NCI-H748 (cell line): ENCODE results near the gene EPHA5.

ENCODE experiments used
- DNase-seq: peaks from one replicate; lab custom pipeline; 2025; ENCODE audit not compliant: unreplicated experiment; lab: John Stamatoyannopoulos, UW

Gene EPHA5

GRCh38 chr4:65635051-65635821 is 35.1 kb downstream of the EPHA5 start:
- no peak for DNase-seq

DNA sequence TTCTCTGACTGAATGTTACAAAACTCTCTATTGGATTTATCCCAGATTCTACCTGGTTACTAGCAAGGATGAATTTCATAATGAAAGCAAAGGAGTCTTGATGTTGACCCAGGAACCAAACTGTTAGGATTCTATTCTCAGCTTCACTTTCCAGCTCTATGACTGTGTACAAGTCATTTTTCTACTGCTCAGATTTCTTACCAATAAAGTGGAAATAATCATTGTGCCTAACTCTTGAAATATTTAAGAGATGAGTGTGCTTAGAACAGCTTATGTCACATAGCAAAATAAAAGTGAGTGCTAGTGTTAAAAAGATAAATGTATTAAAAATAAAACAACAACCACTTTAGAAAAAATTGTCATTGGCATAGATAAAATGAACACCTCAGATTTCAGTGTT is 45.6 kb downstream of the EPHA5 start:
- no peak for DNase-seq

GRCh38 chr4:65623506-65623905 is 46.8 kb downstream of the EPHA5 start:
- no peak for DNase-seq

- DNase-seq: no peak
Measured at GRCh38 chr4:65617416-65617815, 52.9 kb downstream of the EPHA5 start.

GRCh38 chr4:65604515-65604914 is 65.8 kb downstream of the EPHA5 start:
- DNase-seq: no peak

- DNase-seq: no peak
Measured at GRCh38 chr4:65600656-65601055, 69.6 kb downstream of the EPHA5 start.

DNA sequence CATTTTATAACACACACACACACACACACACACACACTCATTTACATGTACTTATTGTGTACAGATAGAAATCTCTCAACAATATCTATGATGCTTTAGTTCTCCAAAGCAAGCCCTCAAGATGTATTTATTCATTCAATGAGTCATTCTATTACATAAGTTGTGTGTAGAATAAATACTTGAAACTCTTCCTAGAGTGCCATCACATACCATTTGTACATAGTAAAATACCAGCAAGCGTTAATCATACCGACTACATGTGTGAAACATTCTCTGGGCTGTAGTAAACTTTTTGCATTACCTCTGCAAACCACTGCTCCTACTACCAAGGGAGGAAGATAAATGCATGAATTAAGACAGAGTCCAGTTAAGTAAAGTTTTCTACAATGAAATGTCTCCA is 70.9 kb downstream of the EPHA5 start:
- DNase-seq: no peak

DNA sequence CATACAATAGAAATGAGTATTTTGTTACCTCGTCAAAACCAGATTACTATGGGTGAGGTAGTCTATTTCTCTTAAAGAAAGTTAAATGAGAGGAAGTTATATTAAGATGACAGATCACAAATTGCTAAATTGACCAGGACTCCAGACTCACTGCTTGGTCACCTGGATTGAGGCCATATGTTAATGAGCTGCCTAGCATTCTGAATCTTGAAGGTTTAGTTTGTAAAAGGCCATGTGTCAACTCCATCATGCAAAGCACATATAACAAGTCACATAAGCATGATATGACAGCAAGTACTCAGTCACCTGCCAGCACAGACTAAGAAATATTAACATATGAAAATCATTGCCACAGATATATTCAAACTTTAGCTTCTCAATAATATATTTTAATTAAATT is 72.6 kb downstream of the EPHA5 start:
- no peak for DNase-seq

DNA sequence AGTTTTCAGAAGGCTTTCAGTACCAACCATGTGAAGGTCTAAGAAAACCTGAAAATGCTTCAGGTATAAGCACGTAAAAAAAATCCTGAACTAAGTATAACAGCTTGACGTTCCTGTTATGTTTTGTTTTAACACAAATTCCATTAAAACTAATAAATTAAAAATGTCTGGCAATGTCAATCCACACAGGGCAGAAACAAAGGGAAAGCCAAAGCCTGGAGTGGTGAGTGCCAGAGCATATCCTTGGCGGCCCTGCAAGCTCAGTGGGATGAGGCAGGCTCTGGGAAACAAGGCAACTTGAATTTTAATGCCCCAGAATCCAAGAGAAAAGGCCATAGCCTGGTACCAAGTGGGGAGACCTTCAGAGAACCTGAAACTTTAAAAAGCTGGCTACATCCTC is 78.2 kb downstream of the EPHA5 start:
- no peak for DNase-seq

DNA sequence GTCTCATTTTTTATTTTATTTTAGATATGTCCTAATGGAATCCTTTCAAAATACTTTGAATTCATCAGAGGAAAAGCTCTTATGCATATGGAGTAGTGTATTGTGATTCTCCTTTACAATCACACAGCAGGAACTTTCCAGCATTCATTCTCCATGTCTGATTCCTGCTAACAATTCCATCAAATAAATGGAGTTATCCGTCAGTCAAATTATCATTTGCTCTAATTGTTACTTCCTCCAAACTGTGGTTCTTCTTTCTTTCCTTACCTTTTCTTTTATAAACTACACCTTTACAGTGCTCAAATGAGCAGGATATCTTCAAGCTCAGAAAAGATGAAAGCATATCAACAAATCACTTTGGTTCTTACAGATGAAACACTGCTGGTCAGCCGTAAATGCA is 80.4 kb downstream of the EPHA5 start:
- DNase-seq: no peak

GRCh38 chr4:65589331-65589730 is 81.0 kb downstream of the EPHA5 start:
- DNase-seq: no peak

DNA sequence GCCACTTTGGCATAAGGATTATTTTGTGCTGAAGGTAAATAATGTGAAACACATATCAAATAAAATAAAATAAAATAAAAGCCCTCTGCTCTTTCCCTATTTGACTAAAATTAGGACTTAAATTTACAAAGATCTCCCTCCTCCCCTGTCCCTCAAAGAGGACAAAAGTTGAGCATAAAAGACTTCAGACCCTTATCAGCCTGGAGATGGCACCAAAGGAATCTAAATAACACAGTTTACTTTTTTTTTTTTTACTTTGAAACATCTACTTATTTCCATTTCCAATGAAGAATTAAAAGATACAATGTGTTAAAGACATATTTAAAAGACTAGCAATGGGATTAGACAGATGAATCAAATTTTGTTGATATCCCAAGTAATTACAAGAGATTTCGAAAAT is 89.7 kb downstream of the EPHA5 start:
- no peak for DNase-seq

DNA sequence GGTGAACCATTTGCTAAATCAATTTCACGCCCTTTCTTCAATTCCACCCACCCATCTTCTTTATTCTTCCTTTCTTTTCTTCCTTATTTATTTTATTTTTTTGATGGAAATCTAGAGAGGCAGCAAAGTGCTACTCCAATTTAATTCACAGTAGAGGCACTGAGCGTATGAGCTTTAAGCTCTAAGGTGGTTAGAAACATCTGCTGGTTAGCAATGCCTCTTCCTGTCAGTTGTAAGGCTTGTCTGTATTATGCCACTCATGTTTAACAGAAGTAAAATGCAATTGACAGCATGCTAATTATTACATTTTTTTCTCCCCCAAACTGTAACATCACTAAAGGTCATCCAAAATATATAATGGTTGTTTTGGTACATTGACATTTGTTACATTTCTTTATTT is 103.8 kb downstream of the EPHA5 start:
- no peak for DNase-seq

GRCh38 chr4:65561164-65561563 is 109.1 kb downstream of the EPHA5 start:
- no peak for DNase-seq

DNA sequence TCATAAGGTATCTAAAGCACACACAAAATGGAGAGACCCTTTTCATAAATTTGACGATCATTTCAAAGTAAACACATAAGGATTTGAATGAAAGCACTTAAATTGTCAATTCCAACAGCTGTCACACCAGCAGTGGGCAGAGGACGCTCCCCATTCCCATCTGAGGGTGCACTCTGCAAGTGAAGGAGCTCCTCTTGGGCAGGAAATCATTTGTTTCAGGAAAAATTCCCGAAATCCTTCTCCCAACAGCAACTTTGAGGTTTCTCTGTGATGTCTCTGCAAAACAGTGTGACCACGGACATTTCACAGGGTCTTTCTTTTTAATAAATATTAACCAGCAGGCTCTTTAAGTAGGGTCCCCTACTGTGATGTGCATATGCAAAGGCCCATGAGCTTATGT is 111.0 kb downstream of the EPHA5 start:
- DNase-seq: no peak

GRCh38 chr4:65552057-65552456 is 118.2 kb downstream of the EPHA5 start:
- no peak for DNase-seq

- no peak for DNase-seq
Measured at GRCh38 chr4:65550500-65550899, 119.8 kb downstream of the EPHA5 start.

DNA sequence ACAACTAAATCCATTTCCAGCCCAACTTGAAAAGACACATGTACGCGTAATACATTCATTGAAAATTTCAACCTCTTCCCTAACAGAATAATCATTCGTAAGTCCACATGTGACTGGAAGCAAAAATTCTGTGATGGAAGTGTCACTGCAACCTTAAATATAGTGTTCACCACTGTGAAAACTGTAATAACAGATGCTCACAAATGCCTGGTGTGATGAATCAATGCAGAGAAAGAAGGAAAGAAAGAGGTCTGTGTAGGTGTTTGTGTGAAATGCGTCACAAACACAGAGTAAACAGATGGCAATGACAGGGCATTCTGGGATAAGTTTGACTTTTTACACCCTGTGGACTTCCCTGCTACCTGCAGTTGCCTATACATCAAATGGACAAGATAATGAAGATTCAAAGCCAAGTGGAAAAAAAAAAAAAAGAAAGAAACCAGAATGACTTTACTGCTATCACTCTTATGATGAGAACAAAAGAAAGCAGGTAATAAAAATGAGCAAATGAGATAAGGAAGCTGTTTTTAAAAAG is 123.3 kb downstream of the EPHA5 start:
- no peak for DNase-seq

GRCh38 chr4:65538571-65538970 is 131.7 kb downstream of the EPHA5 start:
- no peak for DNase-seq

DNA sequence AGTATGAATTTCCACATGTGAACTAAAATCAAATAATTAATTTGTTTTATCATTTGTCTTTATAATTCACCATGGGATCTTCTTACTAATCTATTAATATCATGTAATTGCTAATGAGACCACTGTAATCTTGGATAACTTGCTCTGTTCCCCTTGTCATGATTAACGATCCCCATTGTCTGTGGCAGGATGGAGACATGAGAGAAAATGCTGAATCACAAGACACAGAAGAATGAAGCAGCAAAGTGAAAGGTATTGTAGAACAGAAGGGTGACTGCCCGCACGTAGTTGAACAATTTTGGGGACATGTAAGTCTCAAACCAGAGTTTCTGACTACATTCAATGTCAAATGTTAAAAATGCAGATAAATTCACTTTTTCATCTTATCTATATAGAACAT is 135.2 kb downstream of the EPHA5 start:
- no peak for DNase-seq

DNA sequence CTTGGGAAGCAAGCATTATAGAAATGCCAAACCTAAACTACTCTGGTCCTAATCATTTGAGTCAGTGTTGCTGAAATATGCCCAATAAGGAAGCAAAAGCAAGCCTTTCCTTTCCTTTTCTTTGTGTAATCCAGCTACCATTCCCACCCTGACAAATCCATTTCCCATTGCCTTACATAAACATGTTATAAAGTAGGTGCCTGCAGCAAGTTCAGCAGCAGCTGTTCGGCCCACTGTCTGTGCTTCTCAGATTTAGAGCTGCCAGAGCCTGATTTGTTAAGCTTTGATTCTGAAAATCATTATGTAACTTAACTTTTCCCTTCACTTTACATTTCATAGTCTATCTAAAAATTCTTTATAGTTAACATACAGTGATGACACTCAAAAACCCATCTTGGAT is 148.6 kb downstream of the EPHA5 start:
- no peak for DNase-seq

DNA sequence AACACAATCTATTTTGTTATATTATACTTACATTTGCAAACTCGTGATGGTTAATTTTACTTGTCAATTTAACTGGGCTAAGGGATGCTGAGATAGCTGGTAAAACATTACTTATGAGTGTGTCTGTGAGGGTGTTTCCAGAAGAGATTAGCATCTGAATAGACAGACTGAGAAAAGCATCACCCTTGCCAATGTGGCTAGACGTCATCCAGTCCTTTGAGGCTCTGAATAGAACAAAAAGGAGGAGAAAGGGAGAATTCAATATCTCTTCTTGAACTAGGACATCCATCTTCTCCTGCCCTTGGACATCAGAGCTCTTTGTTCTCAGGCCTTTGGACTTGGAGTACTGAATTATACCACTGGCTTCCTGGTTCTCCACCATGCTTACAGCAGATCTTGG is 154.6 kb downstream of the EPHA5 start:
- DNase-seq: no peak

DNA sequence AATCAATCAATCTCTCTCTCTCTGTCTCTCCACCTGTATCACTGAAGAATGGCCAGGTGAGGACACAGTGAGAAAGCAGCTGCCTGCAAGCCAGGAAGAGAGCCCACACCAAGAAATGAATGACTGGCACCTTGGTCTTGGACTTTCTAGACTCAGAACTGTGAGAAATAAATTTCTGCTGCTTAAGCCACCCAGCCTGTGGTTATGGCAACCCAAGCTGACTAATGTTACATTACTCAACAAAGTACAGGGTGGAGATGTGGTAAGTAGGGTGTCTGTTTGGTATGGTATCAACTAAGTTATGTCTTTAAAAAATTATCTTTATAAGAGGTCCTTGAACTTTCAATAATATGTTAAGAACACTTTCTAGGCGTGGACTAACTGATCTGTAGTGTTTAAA is 159.3 kb downstream of the EPHA5 start:
- no peak for DNase-seq
